LHCN-M2 (cell line): ENCODE measurements around the gene NTRK3. TPM values are rescaled to one million over a fixed set of nuclear protein-coding genes. Genes with fewer than 3 reads are reported as not detected.

ENCODE experiments used
- DNase-seq: peaks from one replicate; pipeline ENCODE4 v3.0.0-alpha.2; 2012; ENCODE audit warnings: low read depth
- polyA plus RNA-seq: library from polyadenylated mRNA; unstranded; fragments of >200 nt; gene quantifications from one replicate; pipeline ENCODE4 v1.2.1, GENCODE V29; 2012; ENCODE audit warnings: missing spikeins
- total RNA-seq: library from RNA; depleted of rRNA; stranded (reverse); fragments of >200 nt; gene quantifications from 2 replicates; pipeline ENCODE4 v1.2.3, GENCODE V29; 2014; rRNA removed

Gene NTRK3
- 0.23 and 0.45 TPM in 2 replicates for total RNA-seq
- 0.47 TPM for polyA plus RNA-seq

GRCh38 chr15:88256279-88257230 is at the start of gene NTRK3:
NTRK3 (minus strand) TSS chr15:88256739; CDS start chr15:88256153, 586 bp downstream.
- DNase-seq: no peak

- DNase-seq: no peak
These were observed 46.9 kb upstream of the NTRK3 start for GRCh38 chr15:88303395-88303794.

DNA sequence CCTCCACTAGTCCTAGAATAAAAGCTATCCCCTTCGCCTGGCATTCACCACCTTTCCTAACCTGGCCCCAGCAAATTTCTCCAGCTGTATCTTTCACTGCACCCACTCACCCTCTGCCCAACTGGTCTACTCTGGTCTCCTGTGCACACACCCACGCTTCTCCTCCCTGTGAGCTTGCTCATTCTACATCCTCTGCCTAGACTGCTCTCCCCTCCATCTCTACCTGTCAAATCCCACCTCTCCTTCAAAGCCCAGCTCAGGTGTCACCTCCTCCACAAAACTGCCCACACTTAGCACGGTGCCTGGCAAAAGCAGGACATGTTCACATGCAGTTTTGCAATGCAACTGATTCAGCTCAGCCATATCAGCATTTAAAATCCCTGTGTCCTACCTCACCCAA is 45.8 kb upstream of the NTRK3 start:
- no peak for DNase-seq

GRCh38 chr15:88301311-88301710 is 44.8 kb upstream of the NTRK3 start:
- no peak for DNase-seq

GRCh38 chr15:88300861-88301260 is 44.3 kb upstream of the NTRK3 start:
- DNase-seq: no peak

- no peak for DNase-seq
These were observed 43.5 kb upstream of the NTRK3 start for GRCh38 chr15:88300089-88300488.

DNA sequence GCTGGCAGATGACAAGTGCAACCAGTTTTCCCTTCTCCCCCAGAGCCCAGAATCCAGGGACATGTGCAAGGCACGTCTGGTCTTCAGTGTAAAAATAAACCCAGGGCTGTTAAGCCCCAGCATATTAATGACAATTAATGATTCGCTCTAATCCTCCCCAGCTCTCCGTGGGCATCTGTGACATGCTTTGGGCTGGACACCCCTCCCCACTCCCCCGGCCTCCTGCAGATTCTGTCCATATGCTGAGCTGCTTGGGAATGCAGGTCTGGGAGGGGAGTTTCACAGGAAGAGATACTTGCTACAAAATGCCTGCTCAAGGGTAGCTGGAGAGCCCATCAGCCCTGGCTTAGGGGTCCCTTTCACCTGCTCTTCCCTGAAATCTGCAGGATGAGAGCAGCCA is 43.0 kb upstream of the NTRK3 start:
- no peak for DNase-seq

DNA sequence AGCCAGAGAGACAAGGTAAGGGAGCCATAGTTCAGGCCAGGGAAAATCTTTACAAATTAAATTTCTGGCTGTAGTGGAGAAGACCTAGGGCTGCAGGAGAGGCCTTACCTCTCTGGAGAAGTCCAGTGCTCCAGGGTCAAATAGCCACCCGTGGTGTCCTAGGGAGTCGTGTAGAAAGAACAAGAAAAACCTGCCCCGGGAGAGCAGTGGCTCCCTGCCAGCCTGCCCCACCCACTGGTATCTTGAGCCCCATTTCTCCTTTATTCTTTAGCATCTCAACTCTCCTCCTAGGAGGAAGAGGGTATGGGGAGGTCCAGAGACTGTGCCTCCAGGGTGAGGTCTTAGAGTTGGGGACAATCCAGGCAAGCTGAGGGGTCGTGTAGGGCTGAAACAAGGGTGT is 32.1 kb upstream of the NTRK3 start:
- no peak for DNase-seq

GRCh38 chr15:88288206-88288605 is 31.7 kb upstream of the NTRK3 start:
- no peak for DNase-seq

- no peak for DNase-seq
These were observed 27.9 kb upstream of the NTRK3 start for GRCh38 chr15:88284318-88284998.

GRCh38 chr15:88282614-88283013 is 26.1 kb upstream of the NTRK3 start:
- no peak for DNase-seq

GRCh38 chr15:88276821-88277410 is 20.4 kb upstream of the NTRK3 start:
- no peak for DNase-seq

GRCh38 chr15:88275804-88276203 is 19.3 kb upstream of the NTRK3 start:
- no peak for DNase-seq

GRCh38 chr15:88274553-88275460 is 18.3 kb upstream of the NTRK3 start:
- DNase-seq: peak; percentile 29

DNA sequence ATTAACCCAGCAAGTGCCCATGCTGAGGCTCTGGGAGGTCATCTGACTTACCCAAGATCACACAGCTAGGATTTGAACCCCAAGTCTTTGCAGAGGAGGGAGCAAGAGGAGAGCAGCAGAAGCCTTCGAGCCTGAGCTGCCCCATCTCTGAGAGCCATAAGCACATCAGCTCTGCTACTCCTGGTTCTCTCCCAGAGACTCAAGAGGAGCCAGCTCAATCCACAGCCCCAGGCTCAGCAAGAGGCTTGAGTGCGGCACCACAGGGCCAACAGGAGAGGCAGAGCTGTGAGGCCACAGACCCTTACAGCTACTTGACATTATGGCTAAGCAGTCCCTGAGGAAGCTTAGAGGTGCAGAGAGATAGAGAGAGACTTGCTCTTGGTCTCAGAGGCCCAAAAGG is 15.9 kb upstream of the NTRK3 start:
- DNase-seq: no peak

DNA sequence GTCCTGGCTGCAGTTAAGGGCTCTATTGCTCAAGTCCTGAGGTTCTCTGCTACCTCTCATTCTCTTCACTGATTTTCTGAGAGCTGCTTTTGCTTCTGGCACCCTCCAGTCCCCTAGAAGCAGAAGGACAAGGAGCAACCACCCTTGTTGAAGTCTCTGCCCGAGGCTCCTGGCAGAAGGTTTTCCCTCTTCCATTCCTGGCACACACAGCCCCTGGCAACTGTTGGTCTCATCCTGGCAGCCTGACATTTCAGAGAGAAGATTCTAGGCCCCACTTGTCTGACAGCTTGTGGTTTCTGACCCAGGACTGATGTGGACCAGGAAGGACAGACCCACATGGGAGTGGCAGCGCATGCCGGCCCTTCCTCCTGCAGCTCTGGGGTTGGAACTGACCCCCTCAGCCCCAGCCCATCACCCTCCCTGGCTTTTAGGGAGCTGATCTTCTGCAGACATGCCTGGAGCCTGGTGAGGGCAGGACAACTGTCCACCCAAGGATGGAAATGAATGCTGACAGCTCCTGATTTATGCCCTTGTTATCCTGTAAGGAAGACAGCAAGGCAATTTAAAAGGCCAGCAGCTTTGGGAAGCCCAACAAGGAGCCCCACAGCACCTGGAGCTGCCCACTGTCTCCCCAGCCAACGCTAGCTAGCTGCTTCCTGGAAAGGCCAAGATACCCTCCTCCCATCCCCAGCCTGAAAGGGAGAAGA is 13.0 kb upstream of the NTRK3 start:
- no peak for DNase-seq

DNA sequence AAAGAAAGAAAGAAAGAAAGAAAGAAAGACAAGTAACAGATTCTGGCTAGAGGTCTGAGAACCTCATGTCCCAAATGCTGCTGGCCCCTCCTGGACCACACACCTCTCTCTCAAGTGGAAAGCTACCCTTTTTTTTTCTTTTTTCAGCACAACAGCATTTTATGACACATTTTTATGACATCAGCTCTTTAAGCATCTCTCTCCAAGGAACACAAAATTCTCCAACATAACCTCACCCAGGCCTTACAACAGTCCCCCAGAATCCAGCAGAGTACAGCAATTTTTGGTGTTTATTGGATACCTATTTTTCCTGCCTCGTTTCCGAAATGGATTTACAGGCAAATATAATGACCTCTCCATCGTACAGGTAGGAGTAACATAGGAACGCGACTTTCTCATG is 11.2 kb upstream of the NTRK3 start:
- DNase-seq: no peak

DNA sequence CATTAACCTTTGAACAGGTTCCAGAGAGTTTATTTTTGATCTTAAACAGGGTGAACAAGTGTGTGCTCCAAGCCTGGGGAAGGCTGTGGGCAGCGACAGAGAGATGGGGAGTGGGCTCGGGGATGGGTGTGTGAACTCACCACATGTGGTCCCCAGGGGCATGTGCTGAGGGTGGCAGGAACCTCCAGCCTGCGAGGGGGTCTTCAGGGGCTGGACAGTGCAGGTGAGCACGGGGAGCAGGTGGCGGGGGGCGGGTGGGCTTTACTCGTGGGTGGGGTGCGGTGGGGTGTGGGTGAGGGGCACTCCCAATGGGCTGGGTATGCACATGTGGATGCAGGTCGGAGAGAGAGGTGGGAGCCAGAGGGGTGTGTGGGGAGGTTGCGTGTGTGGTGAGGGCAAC is 9.6 kb upstream of the NTRK3 start:
- no peak for DNase-seq

DNA sequence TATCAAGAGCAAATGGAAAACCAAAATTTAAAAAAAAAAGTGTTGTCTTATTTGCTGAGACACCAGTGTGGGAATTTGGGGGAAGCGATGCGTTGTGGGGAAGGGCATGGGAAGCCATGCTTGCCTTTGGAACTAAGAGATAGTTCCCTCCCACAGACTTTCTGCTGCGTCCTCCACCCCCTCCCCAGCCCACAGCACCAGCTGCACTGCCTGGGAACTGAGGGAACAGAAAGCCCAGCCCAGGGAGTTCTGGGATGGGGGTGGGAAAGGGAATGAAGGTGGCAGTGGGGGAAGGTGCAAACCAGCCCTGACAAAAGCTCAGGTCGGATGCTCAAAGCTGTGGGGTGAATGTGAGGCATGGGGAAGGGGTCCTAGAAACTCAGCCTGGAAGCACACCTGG is 8.1 kb upstream of the NTRK3 start:
- no peak for DNase-seq

DNA sequence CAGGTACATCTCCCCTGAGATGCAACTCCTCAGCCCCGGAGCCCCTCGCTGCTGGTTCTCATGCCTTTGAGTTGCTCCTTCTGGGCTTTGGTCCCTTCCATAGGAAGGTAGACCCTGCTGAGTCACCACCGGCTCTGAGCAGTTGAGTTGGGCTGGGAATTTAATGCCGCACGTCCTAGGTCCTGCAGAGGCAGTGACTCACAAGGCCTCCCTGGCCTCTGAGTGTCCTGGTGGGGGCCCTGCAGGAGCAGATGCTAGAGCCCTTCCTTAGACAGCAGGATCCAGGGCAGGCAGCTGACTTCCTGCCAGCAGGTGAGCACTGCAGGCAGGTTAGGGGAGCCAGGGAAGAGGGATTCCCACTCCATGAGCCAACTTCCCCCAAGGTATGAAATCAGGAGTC is 5.5 kb upstream of the NTRK3 start:
- DNase-seq: no peak
